Measurements from ENCODE around the gene ARHGEF7.

- TF ChIP-seq CTCF (IDR thresholded peaks at IDR 0.05) (no peak), ZFX (IDR thresholded peaks at IDR 0.05; ENCODE audit: borderline replicate concordance) (no peak)
Measured at GRCh38 chr13:111139452-111139851, 24.3 kb downstream of the ARHGEF7 start.
